AG09309 (cell line): ENCODE measurements around the gene DARS1.

Experiments
- DNase-seq: peaks from one replicate; pipeline ENCODE4 v3.0.0-alpha.2; 2010; ENCODE audit warnings: low read depth
- H3K4me3 ChIP-seq: 2 replicates; pipeline ENCODE4 v1.5.1; 2011; ENCODE audit warnings: mild to moderate bottlenecking, low read depth, low read length, moderate library complexity; ENCODE audit not compliant: control insufficient read depth
- CTCF ChIP-seq: IDR thresholded peaks from 2 replicates; pipeline ENCODE4 v1.5.1; 2011; ENCODE audit warnings: mild to moderate bottlenecking, low read depth, low read length, inconsistent platforms; ENCODE audit not compliant: insufficient read depth, control insufficient read depth; ENCODE audit errors: missing control alignments

DARS1 gene

GRCh38 chr2:135991861-135992260 is 6.4 kb upstream of the DARS1 start:
- no peak overlapping the region for H3K4me3 ChIP-seq
- no peak for DNase-seq
- no peak for TF ChIP-seq CTCF

GRCh38 chr2:135987441-135987840 is 2.0 kb upstream of the DARS1 start:
- no peak for TF ChIP-seq CTCF
- no peak for DNase-seq
- no peak overlapping the region for H3K4me3 ChIP-seq

- TF ChIP-seq CTCF = no peak
- no peak overlapping the region for H3K4me3 ChIP-seq
- no peak for DNase-seq
These were observed 1.1 kb upstream of the DARS1 start for GRCh38 chr2:135986507-135986906.

GRCh38 chr2:135985826-135986393 is 484 bp upstream of the DARS1 start:
- H3K4me3 ChIP-seq = peak overlapping the region; percentile 97
- no peak for TF ChIP-seq CTCF
- no peak for DNase-seq

GRCh38 chr2:135984199-135985017 is 1.0 kb downstream of the DARS1 start:
- peak overlapping the region; percentile 97 for H3K4me3 ChIP-seq
- DNase-seq = no peak
- TF ChIP-seq CTCF = no peak

- no peak overlapping the region for H3K4me3 ChIP-seq
- no peak for TF ChIP-seq CTCF
- DNase-seq = no peak
These were observed 4.9 kb downstream of the DARS1 start for GRCh38 chr2:135980434-135981079.
